MM.1S (cell line): Measurements from ENCODE around the gene LRMDA.
"Not testable (repeated sequence)": the region's sequence is repeated elsewhere in the genome, so short reads cannot be mapped to it uniquely, and the experiment has no call there.

Source experiments
- DNase-seq: peaks from one replicate; pipeline ENCODE4 v3.0.0-alpha.2; 2015
- H2AFZ ChIP-seq: fragments of 300-600 bp; sonication (generic); 2 replicates; pipeline ENCODE4 v1.6.0; 2016; ENCODE audit warnings: antibody characterized with exemption, low read length
- H3F3A ChIP-seq: fragments of 300-600 bp; sonication (generic); 2 replicates; pipeline ENCODE4 v1.6.1; 2016; ENCODE audit warnings: mild to moderate bottlenecking, antibody characterized with exemption, low read length, moderate library complexity, mixed read lengths; ENCODE audit not compliant: insufficient read depth
- H3K27ac ChIP-seq: fragments of 300-600 bp; sonication (generic); 2 replicates; pipeline ENCODE4 v1.5.1; 2016; ENCODE audit warnings: mild to moderate bottlenecking, low read length
- H3K27me3 ChIP-seq: fragments of 300-600 bp; sonication (generic); replicated peaks from 2 replicates; pipeline ENCODE4 v1.6.0; 2016; ENCODE audit warnings: low read length; ENCODE audit not compliant: insufficient read depth
- H3K36me3 ChIP-seq: fragments of 300-600 bp; sonication (generic); replicated peaks from 2 replicates; pipeline ENCODE4 v1.6.1; 2016; ENCODE audit warnings: mild to moderate bottlenecking, low read length, mixed read lengths; ENCODE audit not compliant: insufficient read depth
- H3K4me1 ChIP-seq: fragments of 300-600 bp; sonication (generic); 2 replicates; pipeline ENCODE4 v1.6.1; 2016; ENCODE audit warnings: low read length, mixed read lengths
- H3K4me2 ChIP-seq: fragments of 300-600 bp; sonication (generic); 2 replicates; pipeline ENCODE4 v1.6.0; 2016; ENCODE audit warnings: low read depth, low read length
- H3K4me3 ChIP-seq: fragments of 300-600 bp; sonication (generic); 2 replicates; pipeline ENCODE4 v1.5.1; 2016; ENCODE audit warnings: low read length, mixed read lengths
- H3K79me2 ChIP-seq: fragments of 300-600 bp; sonication (generic); 2 replicates; pipeline ENCODE4 v1.6.1; 2016; ENCODE audit warnings: mixed run types, low read length, mixed read lengths
- H3K9ac ChIP-seq: fragments of 300-600 bp; sonication (generic); 2 replicates; pipeline ENCODE4 v1.6.1; 2016; ENCODE audit warnings: low read length, mixed read lengths
- H3K9me2 ChIP-seq: fragments of 300-600 bp; sonication (generic); replicated peaks from 2 replicates; pipeline ENCODE4 v1.6.1; 2016; ENCODE audit warnings: mild to moderate bottlenecking, low read length, mixed read lengths; ENCODE audit not compliant: insufficient read depth
- H3K9me3 ChIP-seq: fragments of 300-600 bp; sonication (generic); replicated peaks from 2 replicates; pipeline ENCODE4 v1.6.1; 2016; ENCODE audit warnings: mild to moderate bottlenecking, low read length, mixed read lengths; ENCODE audit not compliant: insufficient read depth
- H4K20me1 ChIP-seq: fragments of 300-600 bp; sonication (generic); 2 replicates; pipeline ENCODE4 v1.6.1; 2016; ENCODE audit warnings: mild to moderate bottlenecking, low read length, moderate library complexity, mixed read lengths; ENCODE audit not compliant: insufficient read depth
- EZH2 ChIP-seq: fragments of 300-600 bp; sonication (generic); optimal IDR thresholded peaks from 2 replicates; pipeline ENCODE3; 2017; ENCODE audit warnings: low read depth, mild to moderate bottlenecking, antibody characterized with exemption, low read length, mixed read lengths
- EZH2phosphoT487 ChIP-seq: fragments of 300-600 bp; sonication (generic); IDR thresholded peaks from 2 replicates; pipeline ENCODE4 v1.6.1; 2018; ENCODE audit warnings: antibody characterized with exemption, low read length
- TF ChIP-seq, protein P1 (sequence below): fragments of 300-600 bp; sonication (generic); IDR thresholded peaks from 2 replicates; pipeline ENCODE4 v1.5.1; 2016; ENCODE audit warnings: antibody characterized with exemption, low read length, mixed read lengths

Gene LRMDA

GRCh38 chr10:75512203-75512933 lies 80.9 kb downstream of the LRMDA start:
- no peaks in the 10 kb centered on the region for H3K27me3 ChIP-seq
- H3K9me3 ChIP-seq, result no peaks in the 10 kb centered on the region
- H3K4me2 ChIP-seq, result no peak overlapping the region
- no peak overlapping the region for H3K9ac ChIP-seq
- H3K36me3 ChIP-seq, result no peaks in the 10 kb centered on the region
- no peak overlapping the region for H3K27ac ChIP-seq
- no peaks in the 10 kb centered on the region for H3K4me1 ChIP-seq
- no peaks in the 10 kb centered on the region for H3K79me2 ChIP-seq
- no peak overlapping the region for H3K4me3 ChIP-seq
- no peak overlapping the region for H2AFZ ChIP-seq
- H3F3A ChIP-seq, result no peaks in the 10 kb centered on the region
- H4K20me1 ChIP-seq, result no peaks in the 10 kb centered on the region
- no peaks in the 10 kb centered on the region for H3K9me2 ChIP-seq
- TF ChIP-seq, protein P1, sequence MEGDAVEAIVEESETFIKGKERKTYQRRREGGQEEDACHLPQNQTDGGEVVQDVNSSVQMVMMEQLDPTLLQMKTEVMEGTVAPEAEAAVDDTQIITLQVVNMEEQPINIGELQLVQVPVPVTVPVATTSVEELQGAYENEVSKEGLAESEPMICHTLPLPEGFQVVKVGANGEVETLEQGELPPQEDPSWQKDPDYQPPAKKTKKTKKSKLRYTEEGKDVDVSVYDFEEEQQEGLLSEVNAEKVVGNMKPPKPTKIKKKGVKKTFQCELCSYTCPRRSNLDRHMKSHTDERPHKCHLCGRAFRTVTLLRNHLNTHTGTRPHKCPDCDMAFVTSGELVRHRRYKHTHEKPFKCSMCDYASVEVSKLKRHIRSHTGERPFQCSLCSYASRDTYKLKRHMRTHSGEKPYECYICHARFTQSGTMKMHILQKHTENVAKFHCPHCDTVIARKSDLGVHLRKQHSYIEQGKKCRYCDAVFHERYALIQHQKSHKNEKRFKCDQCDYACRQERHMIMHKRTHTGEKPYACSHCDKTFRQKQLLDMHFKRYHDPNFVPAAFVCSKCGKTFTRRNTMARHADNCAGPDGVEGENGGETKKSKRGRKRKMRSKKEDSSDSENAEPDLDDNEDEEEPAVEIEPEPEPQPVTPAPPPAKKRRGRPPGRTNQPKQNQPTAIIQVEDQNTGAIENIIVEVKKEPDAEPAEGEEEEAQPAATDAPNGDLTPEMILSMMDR, result no peak
- TF ChIP-seq EZH2, result no peak
- no peak for TF ChIP-seq EZH2phosphoT487
- DNase-seq, result no peak

- Histone ChIP-seq H3K27me3 (no peaks in the 10 kb centered on the region), H3K4me2 (no peak overlapping the region), H3F3A (no peaks in the 10 kb centered on the region), H3K36me3 (no peaks in the 10 kb centered on the region), H3K9me3 (no peaks in the 10 kb centered on the region), H3K27ac (no peak overlapping the region), H3K4me1 (no peaks in the 10 kb centered on the region), H4K20me1 (no peaks in the 10 kb centered on the region), H3K9me2 (no peaks in the 10 kb centered on the region), H2AFZ (no peak overlapping the region), H3K79me2 (no peaks in the 10 kb centered on the region), H3K9ac (no peak overlapping the region), H3K4me3 (no peak overlapping the region)
- TF ChIP-seq EZH2, result no peak
- TF ChIP-seq, protein P1, result no peak
- TF ChIP-seq EZH2phosphoT487, result no peak
- DNase-seq, result no peak
These were observed 82.0 kb downstream of the LRMDA start for GRCh38 chr10:75513292-75513885.

DNA sequence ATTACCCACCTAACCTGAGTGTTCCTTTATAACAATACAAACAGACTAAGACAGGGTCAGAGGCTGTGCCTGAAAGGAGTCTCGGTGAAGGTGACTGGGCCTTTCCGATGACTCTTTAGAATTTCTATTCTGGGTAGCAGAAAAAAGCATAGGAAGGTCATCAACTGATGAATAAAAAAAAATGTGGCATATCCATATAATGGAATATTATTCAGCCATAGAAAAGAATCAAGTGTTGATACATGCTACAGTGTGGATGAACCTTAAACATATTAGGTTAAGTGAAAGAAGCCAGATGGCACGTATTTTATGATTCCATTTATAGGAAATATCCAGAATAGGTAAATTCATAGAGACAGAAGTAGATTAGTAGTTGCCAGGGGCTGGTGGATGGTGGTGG lies 83.4 kb downstream of the LRMDA start:
- no peak for DNase-seq
- Histone ChIP-seq H3K9ac (no peak overlapping the region), H3K4me3 (no peak overlapping the region), H3K27ac (no peak overlapping the region), H3K9me2 (no peaks in the 10 kb centered on the region), H3F3A (no peaks in the 10 kb centered on the region), H2AFZ (no peak overlapping the region), H3K4me1 (no peaks in the 10 kb centered on the region), H3K36me3 (no peaks in the 10 kb centered on the region), H3K79me2 (no peaks in the 10 kb centered on the region), H3K4me2 (no peak overlapping the region), H4K20me1 (no peaks in the 10 kb centered on the region), H3K9me3 (no peaks in the 10 kb centered on the region), H3K27me3 (no peaks in the 10 kb centered on the region)
- TF ChIP-seq EZH2 (no peak), EZH2phosphoT487 (no peak)
- TF ChIP-seq, protein P1, result no peak

- H3K27ac ChIP-seq, H3K9me3 ChIP-seq, H3K4me1 ChIP-seq, H3K79me2 ChIP-seq, H3K4me2 ChIP-seq, H2AFZ ChIP-seq, H3K9ac ChIP-seq, H3F3A ChIP-seq, H3K36me3 ChIP-seq, DNase-seq, H3K27me3 ChIP-seq, H3K9me2 ChIP-seq, H4K20me1 ChIP-seq, H3K4me3 ChIP-seq: not testable (repeated sequence)
These were observed 84.7 kb downstream of the LRMDA start for GRCh38 chr10:75516154-75516553.

DNA sequence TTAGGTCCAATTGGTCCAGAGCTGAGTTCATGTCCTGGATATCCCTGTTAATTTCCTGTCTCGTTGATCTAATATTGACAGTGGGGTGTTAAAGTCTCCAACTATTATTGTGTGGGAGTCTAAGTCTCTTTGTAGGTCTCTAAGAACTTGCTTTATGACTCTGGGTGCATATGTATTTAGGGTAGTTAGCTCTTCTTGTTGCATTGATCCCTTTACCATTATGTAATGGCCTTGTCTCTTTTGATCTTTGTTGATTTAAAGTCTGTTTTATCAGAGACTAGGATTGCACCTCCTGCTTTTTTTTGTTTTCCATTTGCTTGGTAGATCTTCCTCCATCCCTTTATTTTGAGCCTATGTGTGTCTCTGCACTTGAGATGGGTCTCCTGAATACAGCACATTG lies 87.8 kb downstream of the LRMDA start:
- not testable (repeated sequence) for H3K79me2 ChIP-seq, H3K27ac ChIP-seq, H3K9ac ChIP-seq, H2AFZ ChIP-seq, DNase-seq, H3K4me3 ChIP-seq, H4K20me1 ChIP-seq, H3K9me3 ChIP-seq, H3K4me2 ChIP-seq, H3K9me2 ChIP-seq, H3K36me3 ChIP-seq, H3F3A ChIP-seq, H3K27me3 ChIP-seq, H3K4me1 ChIP-seq
